Esophagus squamous epithelium (tissue), 4 donors: ENCODE measurements around the gene OPN5.

ENCODE experiments used
- CTCF ChIP-seq, 6 experiments: fragments of 450-650 bp in 4 of 6; fragments of 200-600 bp in 2 of 6; sonication (generic) in 2 of 6; IDR thresholded peaks; one replicate each; pipeline ENCODE4 v1.5.1; 2016 to 2019; ENCODE audit warnings: antibody characterized with exemption in 6 of 6, mild to moderate bottlenecking in 4 of 6, moderate library complexity in 4 of 6
- POLR2A ChIP-seq, 4 donors: fragments of 450-650 bp; IDR thresholded peaks; one replicate each; pipeline ENCODE4 v1.6.1; 2017; ENCODE audit warnings: antibody characterized with exemption in 4 of 4, mild to moderate bottlenecking in 4 of 4, moderate library complexity in 3 of 4

GRCh38 chr6:47846752-47847151 lies 64.9 kb downstream of the OPN5 start:
- TF ChIP-seq POLR2A (IDR thresholded peaks at IDR 0.05) (no peak), CTCF (IDR thresholded peaks at IDR 0.05) (no peak)
